ENCODE measurements around the gene KRTAP10-1. TPM values are rescaled to one million over a fixed set of nuclear protein-coding genes. Genes with fewer than 3 reads are reported as not detected.

Gene KRTAP10-1
- total and polyA plus RNA-seq, 9 of the 15 experiments (the other 6 are each of a cell fraction or from before 2014, with no cell fraction given) = not detected

GRCh38 chr21:44517175-44517899 is 22.7 kb downstream of the KRTAP10-1 start (continued):
- TF ChIP-seq TFE3 (CRISPR knock-in tag; IDR thresholded peaks at IDR 0.05) (peak; percentile 100), PKNOX1 (IDR thresholded peaks at IDR 0.05) (peak; percentile 91), CREM (IDR thresholded peaks at IDR 0.05; ENCODE audit: low read depth) (peak; percentile 71), ZBTB34 (CRISPR knock-in tag; IDR thresholded peaks at IDR 0.05) (no peak), CUX1 (CRISPR knock-in tag; IDR thresholded peaks at IDR 0.05) (no peak), HNRNPH1 (optimal IDR thresholded peaks at IDR 0.05; ENCODE audit: low read depth, low read length) (no peak), ZNF740 (CRISPR knock-in tag; IDR thresholded peaks at IDR 0.05) (peak; percentile 86; the same call in 1 of the 2 replicates), ZNF740 (tag; IDR thresholded peaks at IDR 0.05) (peak in 1 of 2 experiments; percentile 89; a peak in 2 of 4 replicates), ATF3 (IDR thresholded peaks at IDR 0.05) (peak; percentile 79; the same call in 1 of the 2 replicates), ATF3 (CRISPR knock-in tag; conservative IDR thresholded peaks at IDR 0.05) (no peak), TCFL5 (CRISPR knock-in tag; conservative IDR thresholded peaks at IDR 0.05) (no peak)

Measured in K562 (cell line).